Activated CD4-positive, alpha-beta T cell treated with anti-CD3 and anti-CD28 coated beads, Interleukin-2, amount 10 ng/mL, durations not matched to agents 24 days and 14 days (primary cell): ENCODE measurements around the gene LRRC23. TPM values are rescaled to one million over a fixed set of nuclear protein-coding genes. Genes with fewer than 3 reads are reported as not detected.
"Not testable (repeated sequence)": the region's sequence is repeated elsewhere in the genome, so short reads cannot be mapped to it uniquely, and the experiment has no call there.

Source experiments
- DNase-seq: peaks from one replicate; pipeline ENCODE4 v3.0.0; 2022
- H3K27ac Mint-ChIP-seq: one replicate; pipeline ENCODE4 v1.8.0; 2022; ENCODE audit warnings: mild to moderate bottlenecking, mixed read lengths
- H3K27me3 Mint-ChIP-seq: one replicate; pipeline ENCODE4 v1.8.0; 2022; ENCODE audit warnings: mixed read lengths
- H3K36me3 Mint-ChIP-seq: one replicate; pipeline ENCODE4 v1.8.0; 2022; ENCODE audit warnings: low read depth, mild to moderate bottlenecking, mixed read lengths
- H3K4me1 Mint-ChIP-seq: one replicate; pipeline ENCODE4 v1.8.0; 2021; ENCODE audit warnings: mixed read lengths
- H3K4me3 Mint-ChIP-seq: one replicate; pipeline ENCODE4 v1.8.0; 2022; ENCODE audit warnings: mild to moderate bottlenecking, moderate library complexity, mixed read lengths
- H3K9me3 Mint-ChIP-seq: one replicate; pipeline ENCODE4 v1.8.0; 2021; ENCODE audit warnings: mixed read lengths
- intact Hi-C: fragments of 100-400 bp; cut with micrococcal nuclease; formaldehyde crosslinking; loops from one replicate; pipeline ENCODE4 v1.15.1; 2023
- total RNA-seq: library from RNA; stranded (reverse); gene quantifications from 2 replicates; pipeline ENCODE4 v1.2.3, GENCODE V29; 2022

LRRC23 gene, protein sequence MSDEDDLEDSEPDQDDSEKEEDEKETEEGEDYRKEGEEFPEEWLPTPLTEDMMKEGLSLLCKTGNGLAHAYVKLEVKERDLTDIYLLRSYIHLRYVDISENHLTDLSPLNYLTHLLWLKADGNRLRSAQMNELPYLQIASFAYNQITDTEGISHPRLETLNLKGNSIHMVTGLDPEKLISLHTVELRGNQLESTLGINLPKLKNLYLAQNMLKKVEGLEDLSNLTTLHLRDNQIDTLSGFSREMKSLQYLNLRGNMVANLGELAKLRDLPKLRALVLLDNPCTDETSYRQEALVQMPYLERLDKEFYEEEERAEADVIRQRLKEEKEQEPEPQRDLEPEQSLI
- 6.3 and 6.6 TPM in 2 replicates for total RNA-seq

- H3K36me3 Mint-ChIP-seq, result no peaks in the 10 kb centered on the region
- DNase-seq, result peak; percentile 100
- intact Hi-C loops, result loop anchor here (1.0 kb wide), 3 partner anchors 13 to 31 kb away; partner anchors contain the start of gene SPSB2
- H3K27ac Mint-ChIP-seq, result peak within 1 kb of the TSS; percentile 17
- peaks cover 2% of the 10 kb centered on the region for H3K27me3 Mint-ChIP-seq
- H3K4me1 Mint-ChIP-seq, result peaks cover 6% of the 10 kb centered on the region
- no peak within 1 kb of the TSS for H3K4me3 Mint-ChIP-seq
- H3K9me3 Mint-ChIP-seq, result no peaks in the 10 kb centered on the region
These were observed at the start of gene LRRC23 for GRCh38 chr12:6904280-6905276. TSS of gene LRRC23 (plus strand) at chr12:6904822. CDS start at chr12:6905634, 812 bp downstream.

DNA sequence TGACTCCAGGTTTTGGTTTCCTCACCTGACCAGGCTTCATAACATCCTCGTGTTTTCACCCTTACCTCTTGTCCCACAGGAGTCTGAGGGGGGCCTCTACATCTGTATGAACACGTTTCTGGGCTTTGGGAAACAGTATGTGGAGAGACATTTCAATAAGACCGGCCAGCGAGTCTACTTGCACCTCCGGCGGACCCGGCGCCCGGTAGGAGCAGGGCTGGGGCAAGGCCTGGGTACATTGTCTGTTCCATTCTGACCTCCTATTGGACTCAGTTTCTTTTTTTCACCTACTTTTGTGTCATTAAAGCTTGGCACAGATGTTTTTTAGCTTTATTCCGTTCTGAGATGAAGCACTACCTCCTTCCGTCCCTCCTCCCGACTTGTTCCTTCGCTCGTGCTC is 49.3 kb upstream of the LRRC23 start:
- Mint-ChIP-seq H3K9me3 (no peaks in the 10 kb centered on the region), H3K4me1 (peaks cover 18% of the 10 kb centered on the region), H3K36me3 (peaks cover 49% of the 10 kb centered on the region), H3K27ac (no peak overlapping the region), H3K4me3 (no peak overlapping the region), H3K27me3 (no peaks in the 10 kb centered on the region)
- no peak for DNase-seq
- intact Hi-C loops, result no loop called here

- Mint-ChIP-seq H3K36me3 (peaks cover 68% of the 10 kb centered on the region), H3K27ac (no peak overlapping the region), H3K4me3 (no peak overlapping the region), H3K27me3 (no peaks in the 10 kb centered on the region), H3K9me3 (no peaks in the 10 kb centered on the region), H3K4me1 (peaks cover 4% of the 10 kb centered on the region)
- intact Hi-C loops, result no loop called here
- DNase-seq, result no peak
These were observed 45.8 kb upstream of the LRRC23 start for GRCh38 chr12:6858799-6859198.

GRCh38 chr12:6860116-6860515 is 44.5 kb upstream of the LRRC23 start:
- no peak overlapping the region for H3K27ac Mint-ChIP-seq
- no peak for DNase-seq
- intact Hi-C loops, result no loop called here
- H3K9me3 Mint-ChIP-seq, result no peaks in the 10 kb centered on the region
- no peak overlapping the region for H3K4me3 Mint-ChIP-seq
- peaks cover 72% of the 10 kb centered on the region for H3K36me3 Mint-ChIP-seq
- H3K4me1 Mint-ChIP-seq, result no peaks in the 10 kb centered on the region
- no peaks in the 10 kb centered on the region for H3K27me3 Mint-ChIP-seq

DNA sequence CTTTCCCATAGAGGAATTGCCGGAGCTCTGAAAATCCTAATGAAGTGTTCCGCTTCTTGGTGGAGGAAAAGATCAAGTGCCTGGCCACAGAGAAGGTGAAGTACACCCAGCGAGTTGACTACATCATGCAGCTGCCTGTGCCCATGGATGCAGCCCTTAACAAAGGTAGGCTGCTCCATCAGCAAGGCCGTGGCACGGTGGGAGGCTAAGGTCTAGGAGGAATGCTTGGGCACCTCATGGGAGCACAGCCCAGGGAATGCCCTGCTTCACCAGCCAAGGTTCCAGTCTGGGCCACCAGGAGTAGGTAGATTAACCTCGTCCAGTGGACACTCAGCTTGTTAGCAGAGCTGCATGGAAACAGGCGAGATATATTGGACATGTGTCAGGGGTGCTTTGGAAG is 43.7 kb upstream of the LRRC23 start:
- Mint-ChIP-seq H3K27me3 (no peaks in the 10 kb centered on the region), H3K27ac (no peak overlapping the region), H3K4me3 (no peak overlapping the region), H3K4me1 (peaks cover 3% of the 10 kb centered on the region), H3K36me3 (peaks cover 73% of the 10 kb centered on the region), H3K9me3 (no peaks in the 10 kb centered on the region)
- intact Hi-C loops, result no loop called here
- DNase-seq, result no peak

- intact Hi-C loops, result no loop called here
- Mint-ChIP-seq H3K27ac (no peak overlapping the region), H3K4me1 (peaks cover 4% of the 10 kb centered on the region), H3K4me3 (no peak overlapping the region), H3K27me3 (no peaks in the 10 kb centered on the region), H3K36me3 (peaks cover 73% of the 10 kb centered on the region), H3K9me3 (no peaks in the 10 kb centered on the region)
- DNase-seq, result no peak
These were observed 43.2 kb upstream of the LRRC23 start for GRCh38 chr12:6861391-6861790.

DNA sequence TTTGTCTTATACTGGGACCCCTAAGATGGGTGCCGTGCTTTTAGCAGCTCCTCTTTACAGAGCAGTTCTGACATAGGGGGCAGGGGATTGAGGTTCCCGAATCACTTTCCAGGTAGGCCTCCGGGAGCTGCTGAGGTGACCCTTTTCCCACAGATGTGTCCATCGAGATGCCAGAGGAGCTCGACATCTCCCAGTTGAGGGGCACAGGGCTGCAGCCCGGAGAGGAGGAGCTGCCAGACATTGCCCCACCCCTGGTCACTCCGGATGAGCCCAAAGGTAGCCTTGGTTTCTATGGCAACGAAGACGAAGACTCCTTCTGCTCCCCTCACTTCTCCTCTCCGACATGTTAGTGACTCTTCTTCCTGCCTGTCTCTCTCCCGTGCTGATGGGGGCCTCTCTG is 41.6 kb upstream of the LRRC23 start:
- H3K27me3 Mint-ChIP-seq, result no peaks in the 10 kb centered on the region
- no peaks in the 10 kb centered on the region for H3K9me3 Mint-ChIP-seq
- peaks cover 65% of the 10 kb centered on the region for H3K36me3 Mint-ChIP-seq
- H3K4me3 Mint-ChIP-seq, result no peak overlapping the region
- H3K27ac Mint-ChIP-seq, result no peak overlapping the region
- intact Hi-C loops, result no loop called here
- no peak for DNase-seq
- peaks cover 11% of the 10 kb centered on the region for H3K4me1 Mint-ChIP-seq

DNA sequence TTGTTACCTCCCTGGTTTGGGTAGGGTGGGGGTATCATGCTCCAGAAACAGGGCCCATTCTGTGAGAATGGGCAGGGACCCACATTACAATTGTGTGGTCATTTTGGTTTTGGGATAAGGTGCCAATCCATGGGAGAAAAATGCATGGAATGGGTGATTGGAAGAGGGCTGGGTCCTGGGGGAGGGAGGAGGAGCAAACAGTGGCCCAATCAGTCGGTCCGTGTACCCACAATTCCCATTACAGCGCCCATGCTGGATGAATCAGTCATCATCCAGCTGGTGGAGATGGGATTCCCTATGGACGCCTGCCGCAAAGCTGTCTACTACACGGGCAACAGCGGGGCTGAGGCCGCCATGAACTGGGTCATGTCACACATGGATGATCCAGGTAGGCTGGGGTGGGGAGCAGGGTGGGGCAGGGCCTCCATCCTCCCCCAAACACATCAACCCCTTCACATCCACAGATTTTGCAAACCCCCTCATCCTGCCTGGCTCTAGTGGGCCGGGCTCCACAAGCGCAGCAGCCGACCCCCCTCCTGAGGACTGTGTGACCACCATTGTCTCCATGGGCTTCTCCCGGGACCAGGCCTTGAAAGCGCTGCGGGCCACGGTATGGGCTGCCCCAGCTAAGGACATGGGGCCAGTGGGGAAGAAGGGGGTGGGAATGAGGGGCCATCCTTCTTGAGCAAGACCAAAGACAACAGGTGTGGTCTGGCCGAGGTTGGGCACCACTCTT is 40.9 kb upstream of the LRRC23 start:
- peaks cover 69% of the 10 kb centered on the region for H3K36me3 Mint-ChIP-seq
- intact Hi-C loops, result no loop called here
- H3K27me3 Mint-ChIP-seq, result no peaks in the 10 kb centered on the region
- no peak for DNase-seq
- no peaks in the 10 kb centered on the region for H3K9me3 Mint-ChIP-seq
- no peak overlapping the region for H3K4me3 Mint-ChIP-seq
- H3K27ac Mint-ChIP-seq, result no peak overlapping the region
- peaks cover 15% of the 10 kb centered on the region for H3K4me1 Mint-ChIP-seq

- intact Hi-C loops, H3K27ac Mint-ChIP-seq: not testable (repeated sequence)
- H3K36me3 Mint-ChIP-seq, result peaks cover 70% of the 10 kb centered on the region
These were observed 39.3 kb upstream of the LRRC23 start for GRCh38 chr12:6865307-6865706.

DNA sequence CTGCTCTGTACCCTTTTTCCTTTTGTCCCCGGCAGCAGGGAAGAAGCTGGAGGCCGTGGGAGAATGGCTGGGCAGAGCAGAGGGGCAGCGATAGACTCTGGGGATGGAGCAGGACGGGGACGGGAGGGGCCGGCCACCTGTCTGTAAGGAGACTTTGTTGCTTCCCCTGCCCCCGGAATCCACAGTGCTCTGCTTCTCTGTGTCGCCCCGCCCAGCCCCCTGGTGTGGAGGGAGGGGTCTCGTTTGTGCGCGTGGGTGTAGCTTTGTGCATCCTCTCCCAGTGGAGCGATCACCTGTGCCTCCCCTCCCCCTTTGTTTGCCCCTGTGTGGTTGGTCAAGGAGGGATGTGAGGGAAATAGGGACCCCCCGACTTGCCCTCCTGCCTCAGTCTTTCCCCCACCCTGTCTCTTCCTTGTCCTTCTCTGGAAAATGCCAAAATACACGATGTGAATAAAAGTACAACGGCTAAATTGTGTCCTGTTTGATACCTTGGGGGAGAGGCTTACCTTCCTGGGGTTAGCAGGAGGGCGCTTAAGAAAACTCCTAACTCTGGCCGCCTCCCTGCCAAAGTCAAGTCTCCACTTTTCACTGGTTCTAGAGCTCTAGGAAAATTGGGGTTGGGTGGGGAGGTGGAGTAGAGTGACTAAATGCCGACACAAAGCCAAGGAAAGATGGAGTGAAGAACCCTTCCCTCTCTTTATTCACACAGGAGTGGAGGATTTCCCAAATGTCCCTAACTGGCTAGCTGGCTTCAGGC is 38.3 kb upstream of the LRRC23 start:
- intact Hi-C loops, result no loop called here
- Mint-ChIP-seq H3K4me3 (peak overlapping the region; percentile 89), H3K27ac (peak overlapping the region; percentile 29), H3K36me3 (peaks cover 71% of the 10 kb centered on the region), H3K4me1 (peaks cover 41% of the 10 kb centered on the region), H3K9me3 (no peaks in the 10 kb centered on the region), H3K27me3 (no peaks in the 10 kb centered on the region)
- no peak for DNase-seq

More at GRCh38 chr12:6865307-6865706, 39.3 kb upstream of the LRRC23 start:
- H3K4me3 Mint-ChIP-seq, H3K9me3 Mint-ChIP-seq, H3K27me3 Mint-ChIP-seq, DNase-seq: not testable (repeated sequence)
- peaks cover 30% of the 10 kb centered on the region for H3K4me1 Mint-ChIP-seq

GRCh38 chr12:6866920-6867412 is 37.7 kb upstream of the LRRC23 start:
- H3K4me1 Mint-ChIP-seq, result peaks cover 46% of the 10 kb centered on the region
- H3K27ac Mint-ChIP-seq, result peak overlapping the region; percentile 99
- no peak for DNase-seq
- H3K4me3 Mint-ChIP-seq, result peak overlapping the region; percentile 89
- no peaks in the 10 kb centered on the region for H3K9me3 Mint-ChIP-seq
- intact Hi-C loops, result loop anchor here (1.0 kb wide), 1 partner anchor 15 kb away; the partner anchor contains the start of gene USP5
- H3K36me3 Mint-ChIP-seq, result peaks cover 75% of the 10 kb centered on the region
- H3K27me3 Mint-ChIP-seq, result no peaks in the 10 kb centered on the region

- H3K4me1 Mint-ChIP-seq, result peaks cover 50% of the 10 kb centered on the region
- no peaks in the 10 kb centered on the region for H3K9me3 Mint-ChIP-seq
- peak; percentile 94 for DNase-seq
- no peaks in the 10 kb centered on the region for H3K27me3 Mint-ChIP-seq
- intact Hi-C loops, result loop anchor here (1.0 kb wide), 2 partner anchors 15 to 333 kb away; partner anchors contain the start of genes GAPDH and USP5
- peaks cover 74% of the 10 kb centered on the region for H3K36me3 Mint-ChIP-seq
- H3K27ac Mint-ChIP-seq, result peak within 1 kb of the TSS; percentile 99
- H3K4me3 Mint-ChIP-seq, result peak within 1 kb of the TSS; percentile 89
These were observed 37.0 kb upstream of the LRRC23 start, which contains the start of gene TPI1 for GRCh38 chr12:6867413-6868210. TSS of gene TPI1 (plus strand) at chr12:6867531. CDS start at chr12:6867567, 36 bp downstream.
